Activated T-cell treated with anti-CD3 and anti-CD28 coated beads, Interleukin-2, amount 50 U/mL, for 4 hours (primary cell): Measurements from ENCODE around the gene ARPP21. TPM values are rescaled to one million over a fixed set of nuclear protein-coding genes. Genes with fewer than 3 reads are reported as not detected.
"Not testable (repeated sequence)": the region's sequence is repeated elsewhere in the genome, so short reads cannot be mapped to it uniquely, and the experiment has no call there.

Source experiments
- ATAC-seq, 2 donors: fragments of 200-7000 bp; cut with Tn5 transposase; one replicate each; pipeline ENCODE4 v1.10.0; 2021
- DNase-seq: peaks from one replicate; pipeline ENCODE4 v3.0.0-alpha.2; 2020
- H3K27me3 Mint-ChIP-seq: one replicate; pipeline ENCODE4 v1.8.0; 2021; ENCODE audit warnings: low read depth, mixed read lengths
- H3K36me3 Mint-ChIP-seq: one replicate; pipeline ENCODE4 v1.8.0; 2022; ENCODE audit warnings: mixed read lengths; ENCODE audit not compliant: insufficient read depth
- H3K4me1 Mint-ChIP-seq: one replicate; pipeline ENCODE4 v1.8.0; 2021; ENCODE audit warnings: low read depth, mixed read lengths
- H3K4me3 Mint-ChIP-seq: one replicate; pipeline ENCODE4 v1.8.0; 2021; ENCODE audit warnings: mild to moderate bottlenecking, moderate library complexity, mixed read lengths
- H3K9me3 Mint-ChIP-seq: one replicate; pipeline ENCODE4 v1.8.0; 2021; ENCODE audit warnings: mixed read lengths
- total RNA-seq, 3 donors: library from RNA; stranded (reverse); gene quantifications; one replicate each; pipeline ENCODE4 v1.2.1, GENCODE V29; 2021

The ARPP21 gene
- not detected for total RNA-seq

DNA sequence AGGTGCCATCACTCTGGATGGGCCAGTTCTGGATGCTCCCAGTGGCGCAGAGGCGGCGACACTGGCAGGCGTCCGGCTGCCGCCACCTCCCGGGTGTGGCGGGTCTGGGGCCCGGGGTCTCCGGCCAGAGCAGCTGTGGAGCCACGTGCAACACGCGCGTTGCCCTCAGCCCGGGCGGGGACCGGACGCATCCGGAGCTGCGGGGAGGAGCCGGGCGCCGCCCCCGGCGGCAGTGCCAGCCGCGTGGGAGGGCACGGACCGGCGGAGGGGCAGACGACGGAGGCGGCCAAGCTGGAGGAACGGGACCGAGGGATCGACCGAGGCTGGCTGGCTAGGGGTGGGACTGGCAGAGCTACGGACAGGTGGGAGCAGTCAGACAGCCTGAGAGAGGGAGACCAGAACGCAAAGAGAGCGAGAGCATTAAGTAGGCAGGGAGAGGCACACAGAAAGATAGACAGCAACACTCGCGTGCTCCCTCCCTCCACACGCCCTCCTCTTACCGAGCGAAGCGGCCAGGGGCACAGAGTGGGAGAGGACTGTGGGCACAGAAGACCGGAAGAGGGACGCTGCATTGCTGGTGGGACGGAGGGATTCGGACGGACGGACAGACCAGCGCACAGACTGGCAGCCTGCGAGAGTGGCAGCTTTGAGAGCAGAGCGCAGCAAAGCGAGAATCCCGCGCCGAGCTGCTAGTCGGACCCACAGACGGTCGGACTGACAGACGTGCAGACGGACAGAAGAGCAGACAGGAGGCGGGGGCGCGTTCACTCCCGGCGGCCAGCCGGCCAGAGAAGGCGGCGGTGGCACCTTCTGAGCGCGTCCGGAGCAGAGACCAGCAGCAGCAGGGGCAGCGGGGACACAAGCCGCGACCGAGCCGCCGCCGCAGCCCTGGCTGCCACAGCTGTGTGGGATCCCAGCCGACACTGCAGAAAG is at the start of gene ARPP21:
ARPP21 (plus strand) TSS at position 272 of the 933 bp plus-strand sequence. CDS start 42,227 bp downstream, outside the sequence.
- peaks cover 25% of the 10 kb centered on the region for H3K27me3 Mint-ChIP-seq
- H3K4me1 Mint-ChIP-seq = peaks cover 2% of the 10 kb centered on the region
- DNase-seq (no peak), ATAC-seq (peak; percentile 43 to 48)
- no peaks in the 10 kb centered on the region for H3K9me3 Mint-ChIP-seq
- H3K36me3 Mint-ChIP-seq = no peaks in the 10 kb centered on the region
- H3K4me3 Mint-ChIP-seq = peak within 1 kb of the TSS; percentile 73

- no peak for DNase-seq
- Mint-ChIP-seq H3K4me3 (no peak overlapping the region), H3K27me3 (no peaks in the 10 kb centered on the region), H3K4me1 (no peaks in the 10 kb centered on the region), H3K9me3 (peaks cover 11% of the 10 kb centered on the region), H3K36me3 (no peaks in the 10 kb centered on the region)
- ATAC-seq = no peak
Measured at GRCh38 chr3:35592589-35593295, 46.6 kb upstream of the ARPP21 start.

- no peak overlapping the region for H3K4me3 Mint-ChIP-seq
- peaks cover 9% of the 10 kb centered on the region for H3K9me3 Mint-ChIP-seq
- ATAC-seq = no peak
- DNase-seq = no peak
- H3K27me3 Mint-ChIP-seq = no peaks in the 10 kb centered on the region
- H3K36me3 Mint-ChIP-seq = no peaks in the 10 kb centered on the region
- no peaks in the 10 kb centered on the region for H3K4me1 Mint-ChIP-seq
Measured at GRCh38 chr3:35594739-35595138, 44.6 kb upstream of the ARPP21 start.

- Mint-ChIP-seq H3K4me3 (no peak overlapping the region), H3K27me3 (no peaks in the 10 kb centered on the region), H3K9me3 (peaks cover 9% of the 10 kb centered on the region), H3K4me1 (no peaks in the 10 kb centered on the region), H3K36me3 (no peaks in the 10 kb centered on the region)
- DNase-seq = no peak
- ATAC-seq = no peak
Measured at GRCh38 chr3:35596335-35596995, 42.9 kb upstream of the ARPP21 start.

DNA sequence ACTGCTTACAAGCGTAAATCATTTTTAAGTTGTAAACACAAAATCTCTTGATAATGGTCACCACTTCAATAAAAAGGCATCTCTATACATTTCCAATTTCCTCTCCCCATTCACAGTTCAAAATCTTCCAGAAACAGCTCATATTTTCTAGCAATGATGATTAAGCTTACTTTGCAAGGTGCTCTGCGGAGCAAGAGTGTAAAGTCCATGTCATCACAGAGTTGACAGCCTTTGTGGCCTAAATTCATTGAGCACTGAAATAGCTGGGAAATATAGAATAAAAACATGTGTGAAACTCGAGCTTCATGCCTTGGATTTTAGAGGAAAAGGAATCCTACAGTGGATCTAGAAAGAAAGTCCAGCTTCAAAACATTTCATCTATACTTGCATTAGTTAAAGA is 41.8 kb upstream of the ARPP21 start:
- ATAC-seq (no peak), DNase-seq (no peak)
- Mint-ChIP-seq H3K36me3 (no peaks in the 10 kb centered on the region), H3K9me3 (peaks cover 13% of the 10 kb centered on the region), H3K27me3 (no peaks in the 10 kb centered on the region), H3K4me1 (no peaks in the 10 kb centered on the region), H3K4me3 (no peak overlapping the region)

- Mint-ChIP-seq H3K4me3 (no peak overlapping the region), H3K36me3 (no peaks in the 10 kb centered on the region), H3K4me1 (no peaks in the 10 kb centered on the region), H3K9me3 (peaks cover 8% of the 10 kb centered on the region), H3K27me3 (no peaks in the 10 kb centered on the region)
- ATAC-seq (no peak), DNase-seq (no peak)
Measured at GRCh38 chr3:35598804-35599203, 40.5 kb upstream of the ARPP21 start.

GRCh38 chr3:35601959-35602358 is 37.4 kb upstream of the ARPP21 start:
- no peaks in the 10 kb centered on the region for H3K4me1 Mint-ChIP-seq
- no peaks in the 10 kb centered on the region for H3K36me3 Mint-ChIP-seq
- no peak overlapping the region for H3K4me3 Mint-ChIP-seq
- no peaks in the 10 kb centered on the region for H3K27me3 Mint-ChIP-seq
- no peak for DNase-seq
- no peak for ATAC-seq
- peaks cover 7% of the 10 kb centered on the region for H3K9me3 Mint-ChIP-seq

- no peaks in the 10 kb centered on the region for H3K27me3 Mint-ChIP-seq
Measured at GRCh38 chr3:35602395-35602936, 36.9 kb upstream of the ARPP21 start.

GRCh38 chr3:35616346-35616745 is 23.0 kb upstream of the ARPP21 start:
- Mint-ChIP-seq H3K36me3 (no peaks in the 10 kb centered on the region), H3K4me1 (no peaks in the 10 kb centered on the region), H3K9me3 (peaks cover under 1% of the 10 kb centered on the region), H3K27me3 (no peaks in the 10 kb centered on the region), H3K4me3 (no peak overlapping the region)
- ATAC-seq (no peak), DNase-seq (no peak)

More at GRCh38 chr3:35602395-35602936, 36.9 kb upstream of the ARPP21 start:
- ATAC-seq = no peak
- Mint-ChIP-seq H3K9me3 (peaks cover 7% of the 10 kb centered on the region), H3K36me3 (no peaks in the 10 kb centered on the region), H3K4me3 (no peak overlapping the region), H3K4me1 (no peaks in the 10 kb centered on the region)
- no peak for DNase-seq

GRCh38 chr3:35617370-35617769 is 22.0 kb upstream of the ARPP21 start:
- no peaks in the 10 kb centered on the region for H3K9me3 Mint-ChIP-seq
- no peaks in the 10 kb centered on the region for H3K27me3 Mint-ChIP-seq
- ATAC-seq (no peak), DNase-seq (no peak)
- no peaks in the 10 kb centered on the region for H3K36me3 Mint-ChIP-seq
- H3K4me3 Mint-ChIP-seq = no peak overlapping the region
- H3K4me1 Mint-ChIP-seq = no peaks in the 10 kb centered on the region

DNA sequence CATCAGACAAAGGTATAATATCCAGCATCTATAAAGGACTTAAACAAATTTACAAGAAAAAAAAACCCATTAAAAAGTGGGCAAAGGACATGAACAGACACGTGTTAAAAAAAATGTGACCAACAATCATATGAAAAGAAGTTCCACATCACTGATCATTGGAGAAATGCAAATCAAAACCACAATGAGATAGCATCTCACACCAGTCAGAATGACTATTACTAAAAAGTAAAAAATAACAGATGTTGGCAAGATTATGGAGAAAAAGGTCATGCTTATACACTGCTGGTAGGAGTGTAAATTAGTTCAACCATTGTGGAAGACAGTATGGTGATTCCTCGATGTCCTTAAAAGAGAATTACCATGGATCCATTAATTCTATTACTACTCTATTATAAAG is 19.1 kb upstream of the ARPP21 start:
- DNase-seq, H3K36me3 Mint-ChIP-seq, H3K27me3 Mint-ChIP-seq, H3K9me3 Mint-ChIP-seq, ATAC-seq, H3K4me1 Mint-ChIP-seq, H3K4me3 Mint-ChIP-seq: not testable (repeated sequence)

DNA sequence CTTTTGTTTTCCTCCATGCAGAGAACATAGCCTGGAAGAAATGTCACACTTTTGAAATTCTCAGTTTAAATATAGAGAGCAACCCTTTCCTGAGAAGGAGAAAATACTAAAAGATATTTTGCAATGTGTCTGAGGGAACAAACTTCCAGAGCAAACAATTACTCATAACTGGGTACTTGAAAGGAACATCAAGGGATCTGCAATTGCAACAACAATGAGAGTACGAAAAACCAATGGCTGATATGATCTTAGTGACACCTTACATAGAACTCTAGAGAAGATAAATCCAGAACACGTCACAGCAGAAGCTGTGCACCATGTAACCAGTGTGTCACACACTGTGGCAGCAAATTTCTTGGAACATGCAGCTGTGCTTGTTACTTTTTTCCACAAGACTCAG is 14.6 kb upstream of the ARPP21 start:
- DNase-seq (no peak), ATAC-seq (no peak)
- Mint-ChIP-seq H3K36me3 (no peaks in the 10 kb centered on the region), H3K27me3 (no peaks in the 10 kb centered on the region), H3K9me3 (peaks cover 6% of the 10 kb centered on the region), H3K4me3 (no peak overlapping the region), H3K4me1 (no peaks in the 10 kb centered on the region)

- Mint-ChIP-seq H3K27me3 (peaks cover 6% of the 10 kb centered on the region), H3K4me3 (no peak overlapping the region), H3K4me1 (no peaks in the 10 kb centered on the region), H3K9me3 (no peaks in the 10 kb centered on the region), H3K36me3 (no peaks in the 10 kb centered on the region)
- DNase-seq = no peak
- ATAC-seq = no peak
Measured at GRCh38 chr3:35633332-35634124, 5.8 kb upstream of the ARPP21 start.
